Upper lobe of left lung (tissue), 4 donors: Measurements from ENCODE around the gene DBNDD1.

Source experiments
- CTCF ChIP-seq, 6 experiments: fragments of 450-650 bp in 4 of 6; fragments of 200-600 bp in 2 of 6; sonication (generic) in 2 of 6; IDR thresholded peaks; one replicate each; pipeline ENCODE4 v1.5.1; 2016 to 2019; ENCODE audit warnings: antibody characterized with exemption in 6 of 6
- POLR2A ChIP-seq, 4 donors: fragments of 450-650 bp; IDR thresholded peaks; one replicate each; pipeline ENCODE4 v1.5.1; 2016 to 2017; ENCODE audit warnings: antibody characterized with exemption in 4 of 4, mild to moderate bottlenecking in 2 of 4
- POLR2AphosphoS5 ChIP-seq, 2 donors: sonication (generic); formaldehyde crosslinking; IDR thresholded peaks; one replicate each; pipeline ENCODE4 v1.5.1; 2017; ENCODE audit warnings: antibody characterized with exemption in 2 of 2

- TF ChIP-seq CTCF (IDR thresholded peaks at IDR 0.05) (no peak), POLR2A (IDR thresholded peaks at IDR 0.05) (no peak), POLR2AphosphoS5 (IDR thresholded peaks at IDR 0.05) (no peak)
Observed at GRCh38 chr16:89971495-89972243, 47.6 kb downstream of the DBNDD1 start.
